Stimulated activated CD8-positive, alpha-beta memory T cell treated with anti-CD3 and anti-CD28 coated beads, Interleukin-15, amount 100 ng/mL, for 4 hours (primary cell): ENCODE data around the gene DEPP1.

Source experiments
- DNase-seq, 2 donors: peaks; one replicate each; pipeline ENCODE4 v3.0.0-alpha.2; 2020; ENCODE audit warnings: low read depth in 2 of 2

The DEPP1 gene

GRCh38 chr10:44954962-44955361, 23.6 kb downstream of the DEPP1 start:
- DNase-seq: no peak

- DNase-seq: no peak
Observed at GRCh38 chr10:44954042-44954441, 24.6 kb downstream of the DEPP1 start.

- no peak for DNase-seq
Observed at GRCh38 chr10:44952779-44953231, 25.8 kb downstream of the DEPP1 start.

- DNase-seq: no peak
Observed at GRCh38 chr10:44951576-44952226, 26.9 kb downstream of the DEPP1 start.

- no peak for DNase-seq
Observed at GRCh38 chr10:44950326-44951225, 28.0 kb downstream of the DEPP1 start.

GRCh38 chr10:44949915-44950314, 28.7 kb downstream of the DEPP1 start:
- DNase-seq: no peak

GRCh38 chr10:44949127-44949802, 29.3 kb downstream of the DEPP1 start:
- DNase-seq: no peak

GRCh38 chr10:44948642-44949041, 30.0 kb downstream of the DEPP1 start:
- no peak for DNase-seq

- no peak for DNase-seq
Observed at GRCh38 chr10:44947371-44948152, 31.0 kb downstream of the DEPP1 start.

GRCh38 chr10:44946205-44946604, 32.4 kb downstream of the DEPP1 start:
- no peak for DNase-seq

GRCh38 chr10:44944354-44944753, 34.3 kb downstream of the DEPP1 start:
- DNase-seq: no peak

GRCh38 chr10:44939691-44940401, 38.8 kb downstream of the DEPP1 start:
- no peak for DNase-seq

GRCh38 chr10:44938956-44939355, 39.7 kb downstream of the DEPP1 start:
- no peak for DNase-seq

GRCh38 chr10:44937196-44938005, 41.2 kb downstream of the DEPP1 start:
- DNase-seq: no peak

GRCh38 chr10:44936314-44936975, 42.2 kb downstream of the DEPP1 start:
- DNase-seq: no peak

- DNase-seq: no peak
Observed at GRCh38 chr10:44935966-44936295, 42.7 kb downstream of the DEPP1 start.

GRCh38 chr10:44935201-44935965, 43.2 kb downstream of the DEPP1 start:
- DNase-seq: no peak

- no peak for DNase-seq
Observed at GRCh38 chr10:44934416-44935200, 44.0 kb downstream of the DEPP1 start.
